Stimulated activated naive CD8-positive, alpha-beta T cell treated with anti-CD3 and anti-CD28 coated beads, Interleukin-15, Interleukin-2, amounts not matched to agents 100 U/mL and 50 U/mL, for 24 hours (primary cell): ENCODE results near the gene TRPV5.

Experiments
- ATAC-seq: fragments of 150-1000 bp; cut with Tn5 transposase; one replicate; pipeline ENCODE4 v1.10.0; 2021
- DNase-seq: peaks from one replicate; pipeline ENCODE4 v3.0.0; 2021

Gene TRPV5

DNA sequence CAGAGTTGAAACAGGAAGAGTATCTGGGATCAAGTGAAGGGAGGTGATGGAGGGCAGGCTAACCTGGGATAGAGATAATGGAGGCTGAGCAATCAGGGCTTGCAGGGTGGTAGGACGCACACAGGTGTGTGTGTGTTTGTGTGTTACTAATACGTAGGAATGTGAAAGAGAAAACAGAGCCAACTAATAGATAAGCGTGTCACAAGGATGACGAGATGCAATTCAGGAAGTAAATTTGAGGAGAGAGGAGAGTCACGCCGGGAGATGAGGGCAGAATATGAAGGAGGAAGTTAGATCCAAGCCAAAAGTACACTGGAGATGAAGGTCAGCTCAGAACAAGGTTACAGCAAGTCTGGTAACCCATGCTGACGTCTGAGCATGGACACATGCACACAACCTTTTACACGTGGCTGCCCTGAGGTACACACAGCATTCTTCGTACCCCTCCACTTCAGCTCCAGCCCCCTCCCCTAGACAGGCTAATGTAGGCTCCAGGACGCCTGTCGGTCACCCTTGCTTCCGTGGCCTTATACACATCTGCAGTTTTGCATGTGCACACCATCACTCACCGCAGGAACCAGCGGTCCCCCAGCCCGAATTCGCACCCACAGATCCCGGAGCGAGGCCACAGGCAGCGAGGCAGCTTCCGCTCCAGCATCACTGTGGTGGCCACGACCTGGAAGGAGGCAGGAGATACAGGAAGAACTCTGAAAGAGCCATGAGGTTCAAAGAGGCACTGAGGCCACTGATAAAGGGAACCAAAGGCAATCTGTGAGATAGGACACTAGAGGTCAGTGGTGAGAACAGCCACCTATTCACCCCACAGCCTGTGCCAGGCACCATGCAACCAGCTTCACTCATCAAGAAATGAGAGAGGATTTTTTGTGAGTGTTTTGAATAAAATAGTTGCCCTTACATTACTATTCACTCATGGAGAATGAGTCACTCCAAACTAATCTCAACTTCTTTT, 24.3 kb downstream of the TRPV5 start:
- ATAC-seq (peak; percentile 49), DNase-seq (no peak)

DNA sequence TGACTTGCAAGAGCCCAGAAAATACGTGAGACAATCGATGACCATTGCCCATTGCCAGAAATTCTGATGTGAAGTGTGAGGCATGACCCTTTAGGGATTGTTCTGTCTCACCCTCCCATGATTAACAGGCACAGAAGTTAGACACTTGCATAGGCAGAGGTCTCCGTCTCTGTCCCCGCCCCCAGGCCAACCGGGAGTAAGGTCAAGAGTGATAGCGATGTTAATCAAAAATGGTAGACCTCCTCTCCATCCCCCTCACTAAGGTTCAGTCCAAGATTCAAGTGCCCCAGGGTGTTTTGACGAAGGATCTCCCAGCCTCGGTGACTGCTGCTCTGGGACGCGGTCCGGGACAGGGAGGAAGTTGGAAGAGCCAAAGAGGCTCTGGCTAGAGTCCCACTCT, 25.3 kb downstream of the TRPV5 start:
- no peak for ATAC-seq
- no peak for DNase-seq

DNA sequence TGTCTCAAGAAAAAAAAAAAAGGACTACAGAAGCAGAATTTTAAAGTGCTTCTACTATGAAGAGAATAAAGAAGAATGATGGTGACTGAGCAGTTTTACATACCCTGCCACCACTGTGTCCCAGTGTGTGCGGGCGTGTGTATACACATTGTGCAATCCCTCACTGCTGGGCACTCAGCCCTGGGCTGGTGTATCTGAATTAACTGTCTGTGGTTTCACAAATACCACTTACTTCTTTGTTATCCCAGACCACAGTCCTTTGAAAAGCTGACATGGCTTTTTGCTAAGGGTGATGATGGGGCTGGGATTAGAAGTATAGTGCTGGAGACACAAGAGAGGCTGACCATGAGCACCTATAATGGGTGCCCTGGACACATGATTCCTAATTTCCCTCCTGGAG, 26.9 kb downstream of the TRPV5 start:
- ATAC-seq (no peak), DNase-seq (no peak)

DNA sequence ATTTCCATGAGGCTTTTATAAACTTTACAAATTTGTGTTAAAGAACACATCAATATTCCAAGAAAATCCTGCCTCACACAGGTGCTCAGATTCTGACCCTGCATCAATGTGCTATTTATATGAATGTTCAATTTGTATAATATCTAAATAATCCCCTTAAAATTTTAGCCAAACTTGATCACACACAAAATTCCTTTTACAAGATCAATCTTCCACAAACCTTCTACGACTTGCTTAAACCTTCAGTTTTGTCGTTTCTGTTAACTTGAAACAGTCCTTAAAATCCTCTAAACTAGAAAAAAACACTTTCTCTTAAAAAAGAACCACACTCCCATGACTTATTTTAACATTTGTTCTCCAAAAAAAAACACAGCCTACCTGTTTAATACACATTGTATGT, 27.8 kb downstream of the TRPV5 start:
- no peak for DNase-seq
- no peak for ATAC-seq

DNA sequence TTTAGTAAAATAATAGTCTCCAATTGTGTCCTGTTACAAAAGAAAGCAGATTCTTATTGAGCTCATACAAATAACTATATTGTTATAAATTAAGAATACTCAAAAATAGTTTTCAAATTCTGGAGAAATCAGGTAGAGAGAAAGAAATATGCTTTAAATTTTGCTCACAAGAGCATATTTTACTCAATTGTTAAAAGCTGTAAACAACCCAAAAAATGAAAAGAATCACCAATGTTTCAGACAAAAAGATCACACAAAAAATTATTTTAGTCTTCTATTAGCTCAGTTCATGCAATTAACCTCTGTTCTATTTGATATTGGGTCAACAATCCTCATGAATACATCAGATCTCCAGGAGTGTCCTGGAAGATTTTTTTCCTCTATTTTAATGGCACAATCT, 29.4 kb downstream of the TRPV5 start:
- ATAC-seq (no peak), DNase-seq (no peak)

DNA sequence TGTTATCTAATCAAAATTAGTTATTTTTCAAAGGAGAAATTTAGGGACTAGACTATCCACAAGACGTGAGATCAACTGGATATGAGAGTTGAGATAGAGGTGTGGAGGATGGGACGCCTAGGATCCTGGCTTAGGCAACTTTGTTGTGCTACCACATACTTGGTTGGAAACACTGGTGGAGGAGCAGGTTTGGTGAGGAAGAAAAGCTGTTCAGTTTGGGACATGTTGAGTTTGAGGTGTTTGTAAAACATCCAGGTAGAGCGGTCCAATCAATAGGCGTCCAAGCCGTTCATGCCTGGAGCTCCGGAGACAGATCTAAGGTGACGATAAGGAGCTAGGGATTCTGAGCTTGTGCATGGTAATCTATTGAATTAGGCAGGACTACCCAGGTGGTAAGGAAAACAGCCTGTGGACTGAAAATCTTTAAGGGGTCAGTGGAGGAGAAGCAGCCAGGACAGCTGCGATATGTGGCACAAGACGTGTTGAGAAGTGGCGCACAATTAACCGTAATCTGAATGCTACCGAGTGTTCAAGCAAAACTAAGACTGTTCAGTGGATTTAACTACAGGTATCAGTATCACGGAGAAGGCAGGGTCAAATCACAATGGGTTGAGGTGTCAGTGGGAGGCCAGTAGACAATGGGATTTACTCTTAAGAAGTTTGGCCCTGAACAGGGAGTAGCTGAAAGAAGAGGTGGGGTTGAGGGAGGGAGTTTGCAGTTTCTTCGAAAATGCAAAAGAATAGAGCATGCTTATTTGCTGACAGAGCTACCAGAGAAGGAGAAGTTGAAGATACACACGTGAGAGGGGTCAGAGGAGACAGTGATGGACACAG, 31.9 kb downstream of the TRPV5 start:
- no peak for ATAC-seq
- no peak for DNase-seq

DNA sequence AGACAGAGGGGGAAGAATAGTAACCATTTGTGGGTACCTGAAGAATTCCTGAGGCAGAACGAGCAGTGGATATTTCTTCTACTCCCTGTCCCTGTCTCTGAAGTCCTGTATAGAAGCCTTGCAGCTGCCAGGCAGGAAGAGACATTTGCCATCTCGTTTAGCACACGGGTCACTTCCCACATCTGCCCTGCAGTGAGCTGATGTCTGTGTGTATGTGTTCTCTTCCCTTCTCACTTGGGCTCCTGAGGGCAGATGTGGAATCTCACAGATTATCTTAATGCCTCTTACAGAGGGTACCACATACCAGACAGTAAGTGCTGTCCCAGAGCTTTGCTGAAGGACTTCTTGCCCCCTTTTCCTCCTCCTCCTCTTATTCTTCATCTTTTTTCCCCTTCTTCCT, 33.9 kb downstream of the TRPV5 start:
- ATAC-seq (no peak), DNase-seq (no peak)

DNA sequence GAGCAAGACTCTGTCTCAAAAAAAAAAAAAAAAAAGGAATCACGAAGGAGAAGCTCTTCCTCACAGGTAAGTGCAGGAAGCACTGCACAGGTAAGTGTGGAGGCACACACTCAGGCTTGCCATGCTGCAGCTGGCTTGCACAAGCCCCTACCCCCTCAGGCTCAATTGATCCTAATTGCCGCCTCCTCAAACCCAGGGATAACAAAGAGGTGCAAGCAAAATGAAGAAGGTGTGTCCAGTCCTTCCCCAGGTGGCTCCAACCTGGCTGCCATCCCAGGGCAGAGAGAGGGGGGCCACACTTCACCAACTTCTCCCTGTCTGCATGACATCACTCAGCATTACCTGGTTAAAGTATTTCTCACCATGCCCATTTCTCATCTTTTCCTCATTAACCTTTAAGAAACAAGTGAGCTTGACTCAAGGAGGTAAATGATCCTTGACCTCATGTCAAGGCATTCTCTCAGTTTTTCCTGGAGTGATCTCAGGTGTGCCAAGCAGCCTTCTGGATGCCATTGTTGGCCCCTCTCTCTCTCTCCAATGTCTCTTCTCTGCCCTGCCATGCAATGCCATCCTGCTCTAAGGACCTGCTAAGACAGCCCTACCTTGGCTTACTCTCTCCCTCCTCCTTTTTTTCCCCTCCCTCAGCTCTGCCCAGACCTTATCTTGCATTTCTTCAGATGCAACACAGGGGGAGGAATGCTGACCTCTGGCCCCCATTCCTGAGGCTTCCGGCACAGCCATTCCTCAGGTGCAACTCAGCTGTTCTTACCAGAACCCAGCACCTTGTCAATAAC, 35.0 kb downstream of the TRPV5 start:
- no peak for DNase-seq
- ATAC-seq = no peak

DNA sequence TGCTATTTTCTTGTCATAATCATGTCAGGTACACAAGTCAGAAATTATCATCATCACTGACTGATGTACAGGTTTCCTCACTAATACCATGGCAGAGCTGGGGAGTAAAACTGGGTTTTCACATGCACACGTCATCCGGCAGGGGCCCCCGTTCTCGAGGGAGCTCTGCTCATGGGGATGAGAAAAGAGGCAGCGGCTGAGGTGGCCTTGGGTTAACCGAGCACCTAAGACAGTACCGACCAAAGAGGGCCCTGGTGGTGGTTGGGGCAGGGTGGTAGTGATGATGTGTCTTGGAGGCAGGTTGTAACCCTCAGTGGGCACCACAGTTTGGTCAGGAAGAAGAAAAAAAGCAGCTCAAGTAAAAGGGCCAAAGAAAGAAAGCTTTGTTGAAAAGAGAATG, 35.9 kb downstream of the TRPV5 start:
- ATAC-seq = no peak

DNA sequence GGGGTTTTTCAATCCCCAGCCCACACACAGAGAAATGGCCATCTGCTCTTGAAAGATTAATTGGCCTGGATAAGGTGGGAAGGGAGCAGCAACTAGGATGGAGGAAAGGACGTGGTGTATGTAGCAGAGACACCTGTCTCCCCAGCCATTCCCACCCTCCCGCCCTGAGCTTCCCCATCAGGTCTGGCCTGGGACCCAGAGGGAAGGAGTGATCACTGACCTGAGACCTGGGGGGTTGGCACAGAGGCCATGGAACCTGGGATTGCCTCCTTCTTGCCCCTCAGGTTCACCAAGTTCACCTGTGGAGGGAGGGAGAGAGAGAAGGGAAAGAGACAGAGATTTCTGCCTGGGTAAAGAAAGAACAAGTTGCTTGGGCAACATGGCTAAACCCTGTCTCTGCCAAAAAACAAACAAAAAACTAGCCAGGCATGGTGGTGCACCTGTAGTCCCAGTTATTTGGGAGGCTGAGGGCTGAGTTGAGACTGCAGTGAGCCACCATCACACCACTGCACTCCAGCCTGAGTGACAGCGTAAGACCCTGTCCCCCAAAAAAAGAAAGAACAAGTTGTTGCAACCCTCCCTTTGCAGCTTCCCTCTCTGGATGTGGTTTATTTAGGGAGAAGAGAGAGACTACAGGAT, 36.7 kb downstream of the TRPV5 start:
- ATAC-seq (no peak), DNase-seq (no peak)

More for the DNA sequence above, 35.9 kb downstream of the TRPV5 start:
- DNase-seq = no peak

DNA sequence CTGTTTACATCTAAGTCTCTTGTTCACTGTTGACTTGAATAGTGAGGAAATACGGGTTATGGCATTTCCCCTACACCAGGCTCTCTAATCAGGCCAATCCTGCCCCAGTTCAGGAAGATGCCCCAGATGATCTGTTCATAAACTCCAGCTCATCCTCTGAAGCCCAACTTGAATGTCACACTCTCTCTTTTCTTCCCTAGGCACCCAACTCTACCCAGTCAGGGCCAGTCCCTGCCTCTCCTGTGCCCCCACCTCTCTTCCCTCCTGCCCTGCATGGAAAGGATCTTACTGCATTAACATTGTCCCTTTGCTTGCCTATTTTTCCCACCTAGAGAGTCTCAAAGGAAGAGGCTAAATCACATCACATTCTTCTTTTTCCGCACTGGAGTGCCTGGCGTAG, 37.4 kb downstream of the TRPV5 start:
- no peak for DNase-seq
- no peak for ATAC-seq

DNA sequence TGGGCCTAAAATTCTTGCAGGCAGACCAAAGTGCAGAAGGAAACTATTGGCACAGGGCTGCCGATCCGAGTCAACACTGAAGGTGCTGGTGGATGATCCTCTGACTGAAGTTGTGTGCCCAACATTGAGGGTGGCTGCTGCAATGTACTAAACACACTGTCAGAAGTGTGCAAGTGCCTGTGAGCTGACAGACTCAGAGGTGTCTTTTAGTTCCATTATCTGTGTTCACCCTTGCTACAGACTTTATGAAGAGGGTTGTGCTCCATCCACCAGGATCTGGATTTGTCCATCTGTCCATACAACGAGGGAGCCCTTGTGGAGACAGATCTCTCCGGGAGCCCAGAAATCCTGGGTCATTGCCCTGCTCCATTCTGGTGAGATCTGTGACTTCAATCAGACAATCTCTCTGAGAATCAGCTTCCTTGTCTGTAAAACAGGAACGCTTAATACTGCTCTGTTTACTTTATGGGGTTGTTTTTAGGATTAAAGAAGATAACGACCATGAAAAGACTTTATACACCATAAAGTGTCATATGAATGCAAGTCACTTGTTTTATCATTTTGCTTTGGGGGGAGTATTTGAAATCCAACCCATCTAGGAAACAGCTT, 38.5 kb downstream of the TRPV5 start:
- ATAC-seq (no peak), DNase-seq (no peak)

DNA sequence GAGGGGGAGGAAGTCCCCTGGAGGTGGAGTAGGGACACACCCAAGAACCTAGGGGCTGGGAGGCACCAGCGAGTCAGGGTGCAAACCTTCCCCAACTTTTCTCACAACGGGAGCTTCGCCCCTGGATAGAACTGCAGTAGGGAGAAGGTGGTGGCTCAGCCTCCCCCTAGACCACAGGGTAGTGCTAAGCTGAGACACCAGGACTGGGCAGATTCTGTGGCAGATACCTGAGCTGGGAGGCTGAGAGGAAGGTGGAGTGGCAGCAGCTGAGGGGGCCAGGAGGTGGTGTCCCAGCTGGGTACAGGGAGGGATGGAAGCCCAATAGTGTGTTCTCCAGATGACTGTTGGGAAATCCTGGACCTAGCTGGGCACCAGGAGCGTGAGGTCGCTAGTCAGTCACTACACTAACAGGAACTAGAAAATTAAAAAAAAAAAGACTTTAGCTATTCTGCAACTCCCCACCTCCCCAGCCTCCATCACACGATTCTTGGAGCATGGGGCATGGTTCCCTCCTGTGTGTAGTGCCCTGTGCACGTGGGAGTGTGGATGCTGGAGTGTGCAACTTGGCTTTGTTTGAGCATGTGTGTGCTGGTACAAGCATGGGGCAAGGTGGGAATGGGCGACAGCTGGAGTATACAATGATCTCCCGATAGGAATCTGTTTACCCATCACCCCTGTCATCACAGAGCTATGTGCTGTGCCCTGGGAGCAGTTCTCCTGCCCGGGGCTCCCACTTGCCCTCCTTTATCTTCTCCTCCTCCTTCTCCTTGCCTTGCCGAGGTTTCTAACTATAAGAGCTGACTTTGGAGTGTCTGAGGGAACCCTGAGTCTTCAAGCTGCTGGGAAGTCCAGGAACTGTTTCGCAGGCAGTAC, 39.2 kb downstream of the TRPV5 start:
- no peak for ATAC-seq
- no peak for DNase-seq

DNA sequence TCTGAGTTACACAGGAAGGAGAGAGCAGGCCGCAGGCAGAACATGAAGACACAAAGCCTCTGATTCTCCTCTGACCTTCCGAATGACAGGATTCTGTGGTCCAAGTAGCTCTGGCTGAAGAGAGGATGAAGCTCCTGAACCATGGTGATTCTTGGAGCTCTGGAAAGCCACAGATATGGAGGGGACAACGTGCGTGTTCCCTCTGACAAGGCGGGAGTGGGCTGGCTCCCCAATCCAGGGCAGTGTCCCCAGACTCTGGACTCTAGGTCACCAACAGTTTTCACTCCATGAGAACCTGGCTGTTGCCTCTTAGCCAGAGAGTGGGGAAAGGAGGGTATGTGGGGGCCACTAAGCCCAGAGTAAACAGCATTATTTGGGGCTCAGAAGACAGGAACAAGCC, 40.6 kb downstream of the TRPV5 start:
- DNase-seq = no peak

DNA sequence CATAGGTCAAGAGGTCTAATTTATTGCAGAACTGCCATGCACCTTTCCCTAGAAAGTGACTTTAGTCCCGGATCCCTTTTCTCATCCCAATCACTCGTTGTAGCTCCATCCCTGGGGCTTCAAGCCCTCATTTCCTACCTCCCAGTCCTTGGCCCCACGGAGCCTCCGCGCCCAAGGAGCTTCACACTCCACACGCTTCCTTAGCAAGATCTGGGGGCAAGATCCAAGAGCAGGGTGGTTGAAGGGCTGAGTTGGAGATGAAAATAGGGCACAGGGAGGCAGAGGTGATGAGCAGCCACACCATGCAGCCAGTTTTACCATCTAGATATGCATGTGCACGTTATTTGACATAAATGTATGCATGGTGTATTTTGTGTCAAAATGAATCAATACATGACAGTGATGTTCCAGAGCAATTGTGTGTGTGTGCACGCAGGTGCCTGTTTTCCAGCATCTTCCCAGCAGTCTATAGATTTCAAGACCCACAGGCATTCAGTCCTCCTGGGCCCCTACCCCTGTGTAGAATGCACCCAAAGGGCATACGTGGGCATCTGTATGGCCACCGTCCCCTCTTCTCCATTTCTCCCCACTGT, 42.0 kb downstream of the TRPV5 start:
- DNase-seq (no peak), ATAC-seq (no peak)

More for the DNA sequence above, 40.6 kb downstream of the TRPV5 start:
- ATAC-seq = no peak

DNA sequence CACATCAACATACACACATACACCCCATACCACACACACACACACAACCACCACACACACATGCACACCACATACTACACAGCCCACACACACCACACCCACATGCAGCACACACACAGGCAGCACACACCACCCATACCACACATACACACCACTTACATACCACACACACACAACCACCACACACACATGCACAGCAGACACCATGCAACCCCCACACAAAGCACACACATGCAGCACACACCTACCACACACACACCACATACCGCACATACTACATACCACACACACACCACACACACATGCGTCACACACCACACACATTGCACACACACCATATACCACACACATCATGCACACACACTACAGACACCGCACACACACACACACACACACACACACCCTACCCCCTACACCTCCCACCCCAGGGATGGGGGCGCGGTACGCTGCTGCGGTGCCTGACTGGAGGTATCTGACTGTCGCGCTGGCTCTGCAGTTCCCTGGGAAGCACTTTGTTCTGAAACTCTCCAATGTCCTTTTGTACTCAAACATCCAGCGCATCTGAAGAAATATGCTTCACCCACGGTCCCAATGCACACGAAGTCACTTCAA, 42.6 kb downstream of the TRPV5 start:
- no peak for DNase-seq

DNA sequence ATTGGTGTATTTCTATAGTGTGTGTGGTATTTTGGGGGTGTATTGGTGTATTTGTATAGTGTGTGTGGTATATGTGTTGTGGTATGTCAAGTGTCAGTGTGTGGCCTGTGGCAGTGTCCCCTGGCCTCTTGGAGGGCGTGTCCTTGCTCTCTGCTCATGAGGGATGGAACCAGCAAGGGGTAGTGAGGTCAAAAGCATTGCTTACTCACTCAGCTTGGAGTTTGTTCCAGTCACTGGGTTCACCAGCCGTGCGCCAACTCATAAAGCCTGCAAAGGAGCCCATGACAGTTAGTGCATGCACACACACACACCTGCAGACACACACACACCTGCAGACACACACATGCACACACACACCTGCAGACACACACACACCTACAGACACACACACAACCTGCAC, 43.7 kb downstream of the TRPV5 start:
- ATAC-seq (no peak), DNase-seq (no peak)

More for the DNA sequence above, 42.6 kb downstream of the TRPV5 start:
- ATAC-seq = no peak

DNA sequence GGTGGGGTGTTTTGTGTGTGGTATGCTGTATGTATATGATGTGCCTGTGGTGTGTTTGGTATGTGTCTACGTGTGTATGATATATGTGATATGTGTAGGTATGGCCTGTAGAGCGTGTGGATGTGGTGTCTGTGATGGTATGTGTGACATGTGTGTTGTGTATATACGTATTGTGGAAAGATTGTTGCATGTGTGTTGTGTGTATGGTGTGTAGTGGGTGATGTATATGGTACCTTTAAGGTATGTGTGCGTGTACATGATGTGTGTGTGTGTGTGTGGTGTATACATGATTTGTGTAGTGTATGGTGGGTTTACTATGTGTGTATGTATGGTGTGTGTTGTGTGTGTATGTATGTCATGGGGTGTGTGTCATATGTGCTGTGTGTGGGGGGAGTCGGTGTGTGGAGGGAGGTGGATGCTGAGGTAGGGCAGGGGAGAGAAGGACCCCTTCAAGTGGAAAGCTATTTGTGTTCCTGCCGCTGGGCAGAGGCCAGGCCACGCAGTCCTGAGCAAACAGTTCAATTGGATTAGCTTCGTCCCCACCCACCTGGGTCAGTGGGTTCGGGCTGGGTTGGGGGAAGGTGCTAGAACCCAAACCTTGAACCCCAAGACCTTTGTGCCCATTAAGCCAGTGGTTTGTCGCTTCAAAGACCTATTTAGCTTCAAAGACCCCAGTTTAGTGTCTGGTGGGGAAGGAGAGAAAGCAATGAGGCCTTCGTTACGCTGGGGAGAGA, 46.1 kb downstream of the TRPV5 start:
- ATAC-seq (no peak), DNase-seq (no peak)

DNA sequence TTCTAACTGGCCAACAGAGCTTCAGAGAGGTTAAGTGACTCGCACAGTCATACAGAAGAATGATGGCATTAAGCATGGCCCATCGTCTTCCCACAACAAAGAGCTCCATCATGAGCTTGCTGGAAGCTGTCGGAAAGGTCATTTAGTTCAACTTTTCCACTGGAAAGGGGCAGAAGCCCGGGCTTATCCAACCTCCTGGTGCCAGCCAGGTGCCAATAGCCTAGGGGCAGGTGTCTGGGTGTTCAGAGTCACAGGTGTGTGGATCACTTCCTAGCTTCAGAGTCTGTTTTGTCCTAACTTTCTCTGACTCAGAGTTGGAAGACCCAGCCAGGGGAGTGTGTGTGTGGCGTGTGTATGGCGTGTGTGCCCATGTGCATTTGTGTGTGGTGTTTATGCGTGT, 46.7 kb downstream of the TRPV5 start:
- DNase-seq (no peak), ATAC-seq (no peak)
